ENCODE results near the gene OPN1MW. TPM values are rescaled to one million over a fixed set of nuclear protein-coding genes. Genes with fewer than 3 reads are reported as not detected.
"Not testable (repeated sequence)": the region's sequence is repeated elsewhere in the genome, so short reads cannot be mapped to it uniquely, and the experiment has no call there.

OPN1MW gene
- polyA plus RNA-seq (ENCODE audit: insufficient read length in 12 of 12): not detected
- long read RNA-seq, donor 1: 0 reads
- long read RNA-seq, donor 2: 0 reads
- long read RNA-seq, donor 3: 0 reads
- long read RNA-seq, donor 4: 0 reads
- long read RNA-seq, donor 5: 0 reads
- long read RNA-seq, donor 6: 0 reads
- long read RNA-seq, donor 7: 0 reads
- long read RNA-seq, donor 8: 0 reads
- long read RNA-seq, donor 9: 0 reads
- long read RNA-seq, donor 10: 0 reads
- long read RNA-seq, donor 11: 0 reads

DNA sequence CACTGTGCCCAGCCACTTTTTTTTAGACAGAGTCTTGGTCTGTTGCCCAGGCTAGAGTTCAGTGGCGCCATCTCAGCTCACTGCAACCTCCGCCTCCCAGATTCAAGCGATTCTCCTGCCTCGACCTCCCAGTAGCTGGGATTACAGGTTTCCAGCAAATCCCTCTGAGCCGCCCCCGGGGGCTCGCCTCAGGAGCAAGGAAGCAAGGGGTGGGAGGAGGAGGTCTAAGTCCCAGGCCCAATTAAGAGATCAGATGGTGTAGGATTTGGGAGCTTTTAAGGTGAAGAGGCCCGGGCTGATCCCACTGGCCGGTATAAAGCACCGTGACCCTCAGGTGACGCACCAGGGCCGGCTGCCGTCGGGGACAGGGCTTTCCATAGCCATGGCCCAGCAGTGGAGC is at the start of gene OPN1MW:
Gene OPN1MW (plus strand): TSS at position 301 of the 400 bp plus-strand sequence. CDS start 82 bp downstream, at position 383.
- not testable (repeated sequence) for DNase-seq

DNA sequence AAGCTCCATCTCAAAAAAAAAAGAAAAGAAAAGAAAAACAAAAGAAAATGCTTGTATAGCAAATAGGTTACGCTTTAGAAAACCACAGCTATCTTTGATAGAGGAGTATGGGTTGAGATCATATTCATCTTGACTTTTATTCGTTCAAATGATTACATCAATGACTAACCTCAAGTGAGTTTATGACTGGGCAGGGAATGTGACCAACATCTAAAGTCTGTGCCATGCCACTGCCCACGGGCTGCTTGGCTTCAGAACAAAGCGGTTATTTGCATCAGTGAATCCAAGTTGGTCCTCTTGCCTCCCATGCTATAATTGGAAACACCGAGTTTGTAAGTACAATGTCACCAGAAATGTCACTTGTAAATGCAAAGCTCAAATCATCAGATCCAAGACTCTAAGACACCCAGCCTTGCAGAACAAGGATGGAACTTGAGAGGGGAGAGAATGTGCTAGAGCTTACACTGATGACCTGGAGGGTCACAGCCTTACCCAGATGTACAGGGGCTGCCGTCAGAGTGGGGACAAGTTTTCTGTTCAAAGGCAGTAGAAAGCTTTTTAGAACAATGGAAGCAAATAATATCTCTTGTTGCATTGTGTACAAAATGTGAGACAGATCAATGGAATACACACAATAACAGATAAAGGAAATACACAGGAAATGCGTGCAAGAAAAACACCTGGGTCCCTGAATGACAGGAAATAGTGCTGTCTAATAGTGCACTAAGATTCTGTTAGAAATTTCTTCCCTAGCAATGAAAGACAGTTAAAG is 46.8 kb upstream of the OPN1MW start:
- DNase-seq: no peak

DNA sequence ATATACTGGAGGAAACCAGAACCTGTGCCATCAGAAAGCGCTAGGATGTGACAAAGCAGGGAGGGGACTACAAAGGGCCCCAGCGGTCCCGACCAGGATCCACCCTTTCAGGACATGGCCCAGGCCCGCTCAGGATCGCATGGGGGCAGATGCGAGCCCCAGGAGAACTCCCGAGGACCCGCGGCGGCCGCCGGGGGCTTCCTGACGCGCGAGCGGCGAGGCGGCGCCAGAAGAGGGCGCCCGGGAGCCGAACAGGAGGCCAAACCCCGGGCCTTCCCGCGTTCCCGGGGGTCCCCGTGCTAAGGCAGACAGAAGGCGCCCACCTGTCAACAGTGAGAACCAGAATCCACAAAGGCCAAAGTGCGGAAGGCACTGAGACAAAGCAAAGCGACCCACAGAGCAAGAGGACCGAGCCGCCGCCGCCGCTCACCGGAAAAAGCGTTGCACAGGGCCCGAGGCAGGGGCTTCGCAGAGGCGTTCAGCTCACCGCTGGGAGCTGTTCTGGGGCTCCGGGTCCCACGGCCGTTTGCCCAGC is 45.7 kb upstream of the OPN1MW start:
- DNase-seq: peak; percentile 44

DNA sequence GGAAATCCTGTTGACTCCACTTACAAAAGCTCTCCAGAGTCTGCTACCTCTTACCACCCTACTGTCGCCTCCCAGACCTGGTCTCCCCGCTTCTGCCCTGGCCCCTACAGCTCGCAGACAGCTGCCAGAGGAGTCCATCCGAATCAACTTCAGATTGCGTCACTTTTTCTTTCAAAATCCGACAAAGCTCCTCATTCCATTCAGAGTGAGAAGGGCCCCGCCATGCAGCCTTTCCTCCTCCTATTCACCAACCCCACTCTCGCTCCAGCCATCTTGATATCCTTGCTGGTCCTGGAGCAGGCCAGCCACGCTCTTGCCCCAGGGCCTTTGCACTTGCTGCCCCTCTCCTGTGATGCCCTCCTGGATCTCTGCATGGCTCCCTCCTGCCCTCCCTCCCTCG is 43.5 kb upstream of the OPN1MW start:
- no peak for DNase-seq

DNA sequence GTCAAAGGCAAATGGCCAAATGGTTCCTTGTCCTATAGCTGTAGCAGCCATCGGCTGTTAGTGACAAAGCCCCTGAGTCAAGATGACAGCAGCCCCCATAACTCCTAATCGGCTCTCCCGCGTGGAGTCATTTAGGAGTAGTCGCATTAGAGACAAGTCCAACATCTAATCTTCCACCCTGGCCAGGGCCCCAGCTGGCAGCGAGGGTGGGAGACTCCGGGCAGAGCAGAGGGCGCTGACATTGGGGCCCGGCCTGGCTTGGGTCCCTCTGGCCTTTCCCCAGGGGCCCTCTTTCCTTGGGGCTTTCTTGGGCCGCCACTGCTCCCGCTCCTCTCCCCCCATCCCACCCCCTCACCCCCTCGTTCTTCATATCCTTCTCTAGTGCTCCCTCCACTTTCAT is 42.2 kb upstream of the OPN1MW start:
- no peak for DNase-seq

DNA sequence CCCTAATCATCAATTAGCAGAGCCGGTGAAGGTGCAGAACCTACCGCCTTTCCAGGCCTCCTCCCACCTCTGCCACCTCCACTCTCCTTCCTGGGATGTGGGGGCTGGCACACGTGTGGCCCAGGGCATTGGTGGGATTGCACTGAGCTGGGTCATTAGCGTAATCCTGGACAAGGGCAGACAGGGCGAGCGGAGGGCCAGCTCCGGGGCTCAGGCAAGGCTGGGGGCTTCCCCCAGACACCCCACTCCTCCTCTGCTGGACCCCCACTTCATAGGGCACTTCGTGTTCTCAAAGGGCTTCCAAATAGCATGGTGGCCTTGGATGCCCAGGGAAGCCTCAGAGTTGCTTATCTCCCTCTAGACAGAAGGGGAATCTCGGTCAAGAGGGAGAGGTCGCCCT is 41.7 kb upstream of the OPN1MW start:
- DNase-seq: no peak

DNA sequence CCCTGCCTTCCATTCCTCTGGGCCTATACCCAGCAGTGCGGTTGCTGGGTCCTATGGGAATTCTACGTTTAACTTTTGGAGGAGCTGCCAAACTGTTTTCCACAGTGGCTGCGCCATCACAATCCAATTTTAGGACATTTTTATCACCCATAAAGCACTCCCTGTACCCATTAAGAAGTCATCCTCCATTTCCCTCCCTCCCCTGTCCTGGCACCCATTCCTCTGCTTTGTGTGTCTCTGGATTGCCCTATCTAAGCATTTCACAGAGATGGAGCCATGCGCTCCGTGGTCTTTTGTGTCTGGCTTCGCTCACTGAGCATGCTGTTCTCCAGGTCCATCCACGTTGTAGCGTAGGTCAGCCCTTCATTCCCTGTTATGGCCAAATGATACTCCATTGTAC is 40.0 kb upstream of the OPN1MW start:
- DNase-seq: no peak

DNA sequence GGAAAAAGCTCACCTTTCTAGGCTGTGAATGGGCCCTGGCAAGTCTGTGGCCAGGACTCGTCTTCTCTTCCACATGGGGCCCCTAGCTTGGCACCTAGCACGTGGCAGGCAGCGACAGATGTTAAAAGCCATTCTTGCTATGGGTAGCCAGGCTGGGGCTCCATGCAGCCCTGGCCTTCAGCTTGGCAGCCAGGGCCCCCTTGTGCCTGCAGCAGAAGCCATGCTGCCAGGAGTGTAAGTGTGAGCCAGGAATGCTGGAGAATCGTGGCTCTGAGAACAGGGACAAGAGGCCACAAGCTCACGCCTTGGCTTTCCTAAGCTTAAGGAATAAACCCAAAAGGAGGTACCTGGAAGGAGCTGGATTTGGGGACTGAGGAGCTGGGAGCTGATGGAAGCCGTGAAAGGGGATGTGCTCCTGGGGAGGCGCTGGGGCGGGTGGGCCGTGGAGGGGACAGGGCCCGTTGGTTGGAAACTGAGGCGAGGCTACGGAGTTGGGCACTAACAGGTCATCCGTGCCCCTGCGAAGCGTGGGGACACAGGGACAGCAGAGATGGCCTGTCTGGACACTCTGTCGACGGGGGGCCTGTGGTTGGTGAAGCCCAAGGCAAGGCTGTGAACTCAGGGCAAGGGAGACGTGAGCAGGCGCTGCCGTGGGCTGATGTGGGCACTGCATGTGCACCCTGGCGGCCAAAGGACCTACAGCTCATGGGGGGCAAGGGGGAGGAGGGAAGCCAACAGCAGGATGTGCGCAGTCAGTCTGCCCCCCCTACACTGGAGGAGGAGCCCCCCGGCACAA is 39.2 kb upstream of the OPN1MW start:
- no peak for DNase-seq

DNA sequence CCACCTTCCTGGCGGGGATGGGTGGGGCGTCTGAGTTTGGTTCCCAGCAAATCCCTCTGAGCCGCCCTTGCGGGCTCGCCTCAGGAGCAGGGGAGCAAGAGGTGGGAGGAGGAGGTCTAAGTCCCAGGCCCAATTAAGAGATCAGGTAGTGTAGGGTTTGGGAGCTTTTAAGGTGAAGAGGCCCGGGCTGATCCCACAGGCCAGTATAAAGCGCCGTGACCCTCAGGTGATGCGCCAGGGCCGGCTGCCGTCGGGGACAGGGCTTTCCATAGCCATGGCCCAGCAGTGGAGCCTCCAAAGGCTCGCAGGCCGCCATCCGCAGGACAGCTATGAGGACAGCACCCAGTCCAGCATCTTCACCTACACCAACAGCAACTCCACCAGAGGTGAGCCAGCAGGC is 38.4 kb upstream of the OPN1MW start, which contains the start of gene OPN1LW:
Gene OPN1LW (plus strand): TSS at position 234 of the 400 bp plus-strand sequence. CDS start 41 bp downstream, at position 275.
- DNase-seq: not testable (repeated sequence)

DNA sequence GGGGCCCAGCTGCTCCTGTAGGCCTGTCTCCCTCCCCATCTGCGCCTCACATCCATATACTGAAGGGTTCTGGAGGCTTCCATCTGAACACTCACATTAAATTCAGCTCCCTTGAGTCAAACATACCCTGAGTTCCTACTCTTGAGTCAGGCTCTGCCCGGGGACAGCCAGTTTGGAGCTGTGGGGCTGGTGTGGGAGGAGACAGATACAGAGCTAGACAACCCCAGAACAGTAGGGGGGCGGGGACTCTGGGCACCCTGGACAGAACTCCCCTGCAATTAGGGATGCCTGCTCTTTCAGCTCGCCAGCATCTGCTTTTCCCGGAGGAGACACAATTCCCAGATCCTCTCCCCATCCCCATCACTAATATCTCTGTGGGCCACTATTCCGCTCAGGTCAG is 31.4 kb upstream of the OPN1MW start:
- not testable (repeated sequence) for DNase-seq

DNA sequence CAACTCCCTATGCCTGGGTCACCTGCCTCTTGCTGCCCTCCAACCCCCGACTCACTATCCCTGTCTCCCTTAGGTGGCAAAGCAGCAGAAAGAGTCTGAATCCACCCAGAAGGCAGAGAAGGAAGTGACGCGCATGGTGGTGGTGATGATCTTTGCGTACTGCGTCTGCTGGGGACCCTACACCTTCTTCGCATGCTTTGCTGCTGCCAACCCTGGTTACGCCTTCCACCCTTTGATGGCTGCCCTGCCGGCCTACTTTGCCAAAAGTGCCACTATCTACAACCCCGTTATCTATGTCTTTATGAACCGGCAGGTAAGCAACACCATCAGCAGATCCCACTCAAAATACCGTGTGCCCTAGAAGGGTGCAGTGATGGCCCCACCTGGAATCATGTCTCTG is 26.2 kb upstream of the OPN1MW start:
- not testable (repeated sequence) for DNase-seq

DNA sequence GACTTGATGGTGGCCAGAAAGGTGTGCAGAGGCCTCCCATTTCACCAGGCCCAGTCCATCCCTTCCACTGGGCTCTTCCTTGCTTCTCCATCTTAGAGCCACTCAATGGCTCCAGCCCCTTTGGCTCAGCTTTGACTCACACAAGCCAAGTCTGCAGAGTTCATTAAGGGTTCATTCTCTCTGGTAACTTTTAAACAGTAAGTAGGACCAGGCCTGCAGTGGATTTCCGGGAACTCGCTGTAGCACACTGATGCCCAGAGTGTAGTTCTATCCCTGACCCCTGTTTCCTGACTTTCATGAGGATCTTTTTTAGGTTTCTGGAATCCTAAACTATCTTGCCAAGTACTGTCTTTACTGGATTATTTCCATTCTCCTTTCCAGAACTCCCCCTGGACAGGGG is 25.2 kb upstream of the OPN1MW start:
- DNase-seq: not testable (repeated sequence)

DNA sequence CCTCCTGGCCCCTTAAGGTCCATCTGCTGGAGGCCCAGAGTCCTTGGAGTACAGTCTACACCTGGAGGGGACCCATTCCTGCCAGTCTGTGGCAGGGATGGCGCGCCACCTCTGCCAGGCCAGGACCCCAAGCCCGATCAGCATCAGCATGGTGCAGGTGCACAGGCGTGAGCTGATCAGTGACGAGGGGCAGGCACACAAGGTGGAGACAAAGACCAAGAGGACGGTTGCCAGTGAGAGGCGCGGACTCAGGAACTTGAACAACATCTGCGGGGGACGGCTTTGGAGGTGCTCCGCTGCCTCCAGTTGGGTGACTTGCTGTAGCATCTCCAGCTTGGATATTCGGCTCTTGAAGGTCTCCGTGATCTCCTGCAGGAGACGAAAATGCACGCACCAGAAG is 23.1 kb upstream of the OPN1MW start:
- not testable (repeated sequence) for DNase-seq

DNA sequence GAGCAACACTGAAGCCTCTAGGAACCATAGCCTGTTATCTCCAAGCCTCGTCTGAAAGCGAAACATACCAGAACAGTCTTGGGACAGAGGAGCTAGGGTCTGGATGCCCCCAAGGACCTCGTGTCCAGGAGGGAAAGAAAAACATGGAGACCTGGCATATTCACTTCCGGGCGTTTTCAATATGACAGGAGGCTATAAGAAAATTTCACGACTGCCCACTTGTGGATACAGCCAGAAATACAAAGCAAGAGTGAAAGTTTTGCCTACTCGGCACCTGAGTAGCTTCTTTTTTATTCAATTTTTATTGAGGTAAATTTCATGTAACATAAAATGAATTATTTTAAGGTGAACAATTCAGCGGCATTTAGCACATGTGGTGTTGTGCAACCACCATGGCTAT is 17.5 kb upstream of the OPN1MW start:
- DNase-seq: not testable (repeated sequence)

DNA sequence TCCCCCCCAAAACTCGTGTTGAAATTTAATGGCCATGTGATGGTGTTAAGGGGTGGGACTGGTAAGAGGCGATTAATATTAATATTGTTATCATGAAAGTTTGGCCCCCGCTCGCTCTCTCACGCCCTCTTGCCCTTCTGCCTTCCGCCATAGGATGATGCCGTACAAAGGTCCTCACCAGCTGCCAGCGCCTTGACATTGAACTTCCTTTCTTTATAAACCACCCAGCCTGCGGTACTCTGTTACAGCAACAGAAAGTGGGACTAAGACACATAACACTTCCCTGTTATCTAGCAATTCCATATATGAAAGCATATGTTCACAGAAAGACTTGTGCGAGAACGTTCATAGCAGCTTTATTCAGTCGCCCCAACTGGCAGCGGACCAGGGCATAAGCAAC is 14.0 kb upstream of the OPN1MW start:
- not testable (repeated sequence) for DNase-seq

DNA sequence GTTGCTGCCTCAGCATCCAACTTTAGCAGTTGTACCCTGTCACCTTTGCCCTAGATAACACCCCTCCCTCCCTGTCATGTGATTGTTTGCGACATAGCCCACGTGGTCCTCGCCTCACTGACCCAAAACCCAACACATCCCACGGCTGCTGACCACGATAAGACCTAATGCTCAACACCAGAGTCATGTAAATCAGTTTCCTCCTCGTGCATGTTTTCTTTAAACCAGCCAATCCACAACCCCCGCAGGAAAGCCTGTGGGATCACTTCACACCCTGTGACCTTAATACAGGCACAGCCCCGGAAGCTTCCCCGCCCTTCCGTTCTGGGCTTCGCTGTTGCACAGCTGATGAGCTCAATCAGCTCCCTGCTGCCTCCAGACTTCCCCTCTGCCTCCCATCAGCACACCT is 9.9 kb upstream of the OPN1MW start:
- DNase-seq: not testable (repeated sequence)

DNA sequence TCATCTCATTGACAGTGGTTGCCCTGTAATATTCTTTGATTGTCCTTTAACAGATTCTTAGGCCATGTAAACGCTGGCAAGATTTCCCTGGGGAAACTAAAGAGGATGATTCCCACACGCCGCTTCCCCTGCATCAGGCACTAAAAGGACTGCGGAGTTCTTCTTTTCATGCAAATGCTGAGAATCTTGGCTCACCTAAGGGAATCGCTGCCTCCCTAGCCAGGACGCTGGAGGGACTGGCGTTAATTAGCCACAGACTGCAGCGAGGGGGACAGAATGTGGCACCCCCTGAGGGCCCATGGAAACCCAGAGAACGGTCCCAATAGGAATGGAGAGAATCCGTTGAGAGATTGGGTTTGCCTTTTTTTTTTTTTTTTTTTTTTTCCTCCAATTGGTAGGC is 8.0 kb upstream of the OPN1MW start:
- DNase-seq: not testable (repeated sequence)

DNA sequence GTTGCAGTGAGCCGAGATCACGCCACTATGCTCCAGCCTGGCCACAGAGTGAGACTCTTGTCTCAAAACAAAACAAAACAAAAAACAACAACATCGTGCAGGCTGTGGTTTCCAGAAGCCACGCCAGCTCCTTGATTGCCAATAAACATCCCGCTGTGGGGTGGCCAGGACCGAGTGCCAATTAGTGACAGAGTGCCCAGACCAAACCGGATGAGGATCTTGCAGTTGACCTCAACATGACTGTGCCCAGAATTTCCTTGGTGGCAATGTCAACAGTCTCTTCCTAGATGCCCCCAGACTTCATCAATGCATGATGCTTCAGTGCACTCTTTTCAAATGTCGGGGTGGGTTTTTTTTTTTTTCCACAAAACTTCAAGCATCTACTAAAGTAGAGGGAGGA is 1.4 kb downstream of the OPN1MW start:
- not testable (repeated sequence) for DNase-seq

DNA sequence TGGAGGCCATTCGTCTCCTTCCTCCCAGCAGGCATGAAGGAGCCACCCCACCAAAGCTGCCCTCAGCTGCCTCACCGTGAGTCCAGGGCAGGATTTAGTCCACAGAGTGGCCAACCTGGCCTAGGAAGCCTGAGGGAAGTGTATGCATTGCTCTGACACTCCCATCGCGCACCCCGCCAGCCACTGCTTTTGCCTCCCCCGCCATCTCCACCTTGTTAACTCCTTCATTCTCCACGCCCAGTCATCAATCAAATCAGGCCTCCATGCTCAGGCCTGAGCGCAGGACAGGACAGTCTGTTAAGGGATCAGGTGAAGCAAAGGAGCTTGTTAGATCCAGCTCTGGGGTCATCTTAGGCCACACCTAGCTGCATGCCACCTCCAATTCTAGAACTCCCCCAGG is 10.4 kb downstream of the OPN1MW start:
- not testable (repeated sequence) for DNase-seq

DNA sequence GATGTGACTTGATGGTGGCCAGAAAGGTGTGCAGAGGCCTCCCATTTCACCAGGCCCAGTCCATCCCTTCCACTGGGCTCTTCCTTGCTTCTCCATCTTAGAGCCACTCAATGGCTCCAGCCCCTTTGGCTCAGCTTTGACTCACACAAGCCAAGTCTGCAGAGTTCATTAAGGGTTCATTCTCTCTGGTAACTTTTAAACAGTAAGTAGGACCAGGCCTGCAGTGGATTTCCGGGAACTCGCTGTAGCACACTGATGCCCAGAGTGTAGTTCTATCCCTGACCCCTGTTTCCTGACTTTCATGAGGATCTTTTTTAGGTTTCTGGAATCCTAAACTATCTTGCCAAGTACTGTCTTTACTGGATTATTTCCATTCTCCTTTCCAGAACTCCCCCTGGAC is 11.9 kb downstream of the OPN1MW start:
- DNase-seq: not testable (repeated sequence)

DNA sequence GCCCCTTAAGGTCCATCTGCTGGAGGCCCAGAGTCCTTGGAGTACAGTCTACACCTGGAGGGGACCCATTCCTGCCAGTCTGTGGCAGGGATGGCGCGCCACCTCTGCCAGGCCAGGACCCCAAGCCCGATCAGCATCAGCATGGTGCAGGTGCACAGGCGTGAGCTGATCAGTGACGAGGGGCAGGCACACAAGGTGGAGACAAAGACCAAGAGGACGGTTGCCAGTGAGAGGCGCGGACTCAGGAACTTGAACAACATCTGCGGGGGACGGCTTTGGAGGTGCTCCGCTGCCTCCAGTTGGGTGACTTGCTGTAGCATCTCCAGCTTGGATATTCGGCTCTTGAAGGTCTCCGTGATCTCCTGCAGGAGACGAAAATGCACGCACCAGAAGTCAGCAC is 14.1 kb downstream of the OPN1MW start:
- not testable (repeated sequence) for DNase-seq

All from muscle of arm (tissue), 14 donors.